Stimulated activated CD8-positive, alpha-beta memory T cell treated with anti-CD3 and anti-CD28 coated beads, Interleukin-4, amount 100 ng/mL, for 48 hours (primary cell): Measurements from ENCODE around the gene EXPH5.

Experiments
- DNase-seq: peaks from one replicate; pipeline ENCODE4 v3.0.0-alpha.2; 2020

Gene EXPH5

DNA sequence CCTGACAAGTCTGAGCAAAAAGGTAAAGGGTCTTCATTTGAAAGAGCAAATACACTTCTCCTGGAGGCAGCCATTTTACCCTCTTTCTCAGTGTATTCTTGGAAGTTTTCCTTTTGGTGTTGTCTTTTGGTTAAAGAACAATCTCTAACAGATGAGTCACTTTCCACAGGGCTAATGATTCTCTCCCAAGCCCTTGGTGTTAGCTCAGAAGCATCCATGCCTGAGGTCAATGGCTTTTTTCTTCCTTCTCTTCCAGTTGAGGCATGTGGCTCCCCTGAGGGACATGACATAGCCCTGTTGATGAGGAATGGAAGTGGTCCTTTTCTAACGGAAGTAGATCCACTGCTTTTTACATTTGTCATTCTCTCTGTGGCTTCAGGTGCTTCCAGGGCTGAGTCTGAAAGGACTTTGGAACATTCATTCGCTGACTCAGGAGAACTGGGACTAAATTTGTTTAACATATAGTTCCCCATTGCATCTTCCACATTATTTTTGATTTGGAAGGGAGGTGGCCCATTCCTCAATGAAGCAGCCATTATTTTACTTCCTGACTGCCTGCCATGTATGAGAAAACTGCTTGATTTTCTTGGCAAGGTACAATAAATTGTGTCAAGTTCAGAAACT, 81.6 kb downstream of the EXPH5 start:
- DNase-seq = no peak

DNA sequence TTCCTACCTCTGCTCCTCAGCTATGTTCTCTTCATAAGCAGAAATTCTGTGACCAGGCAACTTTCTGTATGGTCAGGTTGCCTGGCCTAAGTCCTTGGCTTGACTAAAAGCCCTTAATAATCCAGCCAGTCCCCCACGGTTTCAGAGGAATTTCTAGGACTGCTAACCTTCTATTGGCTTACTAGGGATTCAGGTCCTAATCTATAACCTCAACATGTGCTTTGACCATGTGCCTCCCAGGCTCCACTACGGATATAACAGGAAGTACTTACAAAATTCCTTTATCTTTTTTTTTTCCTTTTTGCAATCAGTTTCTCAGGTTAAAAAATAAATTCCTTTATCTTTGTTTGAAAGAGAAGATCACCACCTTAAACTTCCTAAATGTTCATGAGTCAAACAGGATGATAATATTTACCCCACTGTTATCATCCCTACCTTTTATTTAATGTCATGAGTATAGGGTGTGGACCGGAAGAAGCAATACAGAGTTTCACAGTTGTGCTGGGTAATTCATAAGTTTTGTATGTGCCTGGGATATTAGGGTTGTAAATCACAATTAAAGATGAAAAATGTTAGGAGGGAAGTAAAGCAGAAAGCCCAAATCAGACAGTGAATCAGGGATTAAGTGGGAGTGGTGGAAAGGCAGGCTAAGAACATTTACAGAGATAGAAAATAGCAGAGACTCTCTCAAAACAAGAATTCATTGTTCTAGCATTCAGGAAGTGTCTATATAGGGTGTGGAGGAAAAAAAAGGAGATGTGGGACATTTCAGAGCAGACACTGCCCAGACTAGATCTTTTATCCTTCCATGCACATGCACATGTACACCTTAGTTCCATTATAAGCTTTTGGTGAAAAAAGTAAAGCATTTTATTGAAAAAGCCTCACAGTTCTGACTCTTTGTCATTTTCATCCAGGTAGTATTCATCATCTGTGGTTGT, 84.6 kb downstream of the EXPH5 start:
- DNase-seq = no peak

DNA sequence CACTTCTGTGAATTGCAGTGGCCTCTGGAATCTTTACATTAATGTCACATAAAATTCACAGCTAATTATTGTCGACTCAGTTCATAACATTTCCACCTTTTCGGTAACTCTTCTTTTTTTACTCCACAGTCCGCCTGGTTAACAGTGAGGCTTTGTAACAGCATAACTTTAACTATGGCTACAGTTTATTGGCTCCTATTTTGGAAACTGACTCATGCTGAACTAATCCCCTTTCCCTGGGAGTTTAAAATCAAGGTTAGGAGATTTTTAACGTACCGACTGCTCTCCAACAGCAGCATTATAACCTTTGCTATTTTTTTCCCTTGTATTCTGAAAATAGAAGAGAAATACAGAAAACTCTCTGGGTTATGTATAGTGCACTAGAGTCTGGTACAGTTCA, 92.2 kb downstream of the EXPH5 start:
- DNase-seq = no peak

DNA sequence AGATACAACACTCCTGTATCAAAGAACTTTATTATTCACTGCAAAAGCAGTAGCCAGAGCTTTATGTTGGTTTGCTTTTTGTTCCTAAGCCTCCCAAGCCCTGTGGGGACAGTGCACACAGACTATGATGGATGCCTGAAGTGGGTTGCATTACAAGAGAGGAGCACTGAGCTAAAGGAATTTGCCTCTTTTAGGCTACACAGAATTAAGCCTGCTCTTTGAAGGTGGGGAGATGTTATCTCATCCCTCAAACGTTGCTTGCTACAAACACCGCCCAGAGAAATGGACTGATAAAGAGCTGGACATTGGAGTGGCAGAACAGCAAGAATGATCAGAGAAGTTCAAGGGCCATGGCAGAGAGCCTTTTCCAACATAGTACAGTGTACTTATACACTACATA, 92.8 kb downstream of the EXPH5 start:
- DNase-seq = no peak

DNA sequence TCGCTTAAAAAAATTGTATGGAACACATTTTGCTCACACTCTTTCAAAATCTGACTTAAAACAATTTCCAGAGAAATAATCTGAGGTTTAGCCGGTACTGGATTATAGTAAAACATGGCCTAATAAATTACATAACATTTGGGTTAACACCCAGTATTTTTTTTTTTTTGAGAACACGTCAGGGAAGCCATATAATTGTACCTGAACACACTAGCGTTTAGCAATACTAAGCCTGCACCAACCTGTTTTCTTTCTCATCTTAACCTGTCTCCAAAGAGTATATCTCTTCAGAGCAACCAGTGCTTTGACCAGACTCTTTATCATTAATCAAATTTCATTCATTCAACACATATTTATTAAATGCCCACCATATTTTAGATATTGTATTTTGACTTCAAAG, 93.4 kb downstream of the EXPH5 start:
- no peak for DNase-seq

DNA sequence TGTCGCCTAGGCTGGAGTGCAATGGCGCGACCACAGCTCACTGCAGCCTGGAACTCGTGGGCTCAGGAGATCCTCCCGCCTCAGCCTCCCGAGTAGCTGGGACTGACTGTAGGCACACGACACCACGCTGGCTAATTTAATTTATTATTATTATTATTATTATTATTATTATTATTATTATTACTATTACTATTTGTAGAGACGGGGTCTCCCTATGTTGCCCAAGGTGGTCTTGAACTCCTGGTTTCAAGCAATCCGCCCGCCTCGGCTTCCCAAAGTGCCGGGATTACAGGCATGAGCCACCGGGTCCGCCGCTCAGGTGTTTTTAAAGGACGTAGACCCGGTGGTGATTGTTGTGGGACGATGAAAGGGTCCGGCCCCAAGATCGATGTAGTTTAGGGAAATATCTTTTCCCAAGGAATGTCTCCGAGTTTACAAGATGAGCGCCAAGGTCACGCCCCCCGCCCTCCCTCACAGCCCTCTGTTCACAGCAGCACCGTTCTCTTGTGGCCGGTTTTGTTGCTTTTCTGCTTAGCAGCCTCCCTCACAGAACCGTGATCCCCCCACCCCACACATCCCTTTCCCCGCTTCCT, 94.7 kb downstream of the EXPH5 start:
- DNase-seq = no peak

DNA sequence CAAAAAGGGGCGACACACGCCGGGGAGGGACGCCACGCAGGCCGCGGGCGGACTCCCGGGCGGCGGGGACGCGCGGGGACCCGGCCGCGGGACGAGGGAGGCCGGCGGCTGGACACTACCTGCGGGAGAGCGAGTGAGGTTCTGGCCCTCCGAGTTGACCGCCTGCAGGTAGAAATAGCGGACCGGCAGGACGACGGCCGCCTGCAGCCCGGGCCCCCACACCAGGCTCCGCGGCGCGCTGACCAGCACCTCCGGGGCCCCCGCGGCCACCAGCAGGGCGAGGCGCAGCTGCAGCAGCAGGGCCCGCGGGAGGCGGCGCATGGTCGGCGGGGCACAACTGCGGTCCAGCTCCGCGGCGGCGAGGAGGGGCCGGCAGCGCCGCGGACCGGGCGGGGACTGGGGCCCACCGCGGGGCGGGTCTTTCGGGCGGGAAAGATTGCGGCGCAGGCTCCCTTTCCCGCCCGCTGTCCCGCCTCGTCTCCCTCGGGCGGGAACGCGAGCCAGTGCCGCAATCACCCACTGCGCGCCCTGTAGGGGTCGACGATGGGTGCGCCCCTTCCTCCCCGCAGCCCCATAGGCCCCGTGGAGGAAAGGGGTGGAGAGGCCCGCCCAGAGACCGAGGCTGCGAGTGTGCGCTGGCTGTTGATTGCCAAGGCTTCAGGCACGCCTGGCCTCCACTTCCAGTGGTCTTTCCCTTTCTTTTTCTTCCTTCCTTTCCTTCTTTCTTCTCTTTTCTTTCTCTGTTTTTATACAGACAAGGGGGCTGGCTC, 95.3 kb downstream of the EXPH5 start, which contains the start of gene POGLUT3:
POGLUT3 (minus strand) TSS at position 339 of the 770 bp plus-strand sequence; CDS start at position 321, 18 bp downstream.
- DNase-seq = peak; percentile 58

DNA sequence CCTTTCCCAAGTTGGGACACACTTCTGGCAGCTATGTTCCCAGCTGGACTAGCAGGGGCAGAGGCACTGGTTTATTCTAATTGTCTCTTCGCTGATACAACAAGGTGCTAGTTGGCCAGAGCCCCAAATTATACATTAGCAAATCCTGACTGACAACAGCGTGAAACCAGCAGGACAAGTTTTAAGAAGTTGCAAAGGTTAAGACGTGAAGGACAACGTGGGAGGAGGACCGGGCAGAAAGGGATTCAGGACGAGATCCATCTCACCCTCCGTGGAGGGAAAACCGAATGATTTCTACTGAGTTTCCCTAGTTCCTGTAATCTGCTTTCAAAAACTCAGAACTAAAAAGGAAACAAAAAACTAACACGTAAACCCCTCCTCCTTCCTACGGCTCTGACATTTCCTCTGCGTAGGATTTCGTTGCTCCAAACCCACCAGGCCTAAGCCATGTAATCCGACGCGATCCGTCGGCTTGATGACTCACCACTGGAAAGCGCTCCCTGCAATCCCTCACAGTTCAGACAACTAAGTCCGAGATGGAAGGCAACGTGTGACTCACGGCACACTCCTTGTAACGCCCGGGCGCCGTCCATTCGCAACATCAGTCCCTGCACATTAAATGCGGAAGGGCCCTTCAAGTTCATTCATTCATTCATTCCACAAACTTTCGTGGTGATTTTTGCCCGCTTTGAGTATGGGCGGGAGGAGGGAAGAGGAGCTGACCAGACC, 96.1 kb downstream of the EXPH5 start:
- DNase-seq = peak; percentile 78

DNA sequence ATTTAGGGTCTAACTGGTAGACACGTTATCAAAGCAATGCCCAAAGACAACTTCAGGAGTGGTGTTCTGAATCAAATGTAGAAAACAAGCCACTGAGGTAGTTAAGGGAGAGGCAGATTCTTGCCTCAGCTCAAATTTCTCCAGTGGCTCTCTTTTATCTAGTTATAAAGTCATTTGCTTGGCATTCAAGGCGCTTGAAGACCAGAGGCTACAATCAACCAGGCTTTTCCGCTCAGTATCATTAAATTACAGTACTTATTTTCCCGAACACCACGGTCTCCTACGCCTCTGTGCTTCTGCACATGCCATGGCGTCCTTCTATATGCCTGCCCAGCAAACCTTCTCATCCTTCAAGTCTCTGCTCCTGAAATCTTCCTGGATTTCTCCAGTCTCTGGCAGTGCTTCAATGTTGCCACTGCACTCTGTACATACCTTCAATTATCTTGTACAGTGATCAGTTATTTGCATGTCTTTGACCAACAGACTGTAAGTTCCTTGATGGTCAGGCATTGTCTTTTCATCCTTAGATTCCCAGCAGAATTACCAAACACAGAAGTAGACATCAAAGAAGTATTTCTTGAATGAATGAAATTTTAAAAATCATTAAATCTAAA, 96.8 kb downstream of the EXPH5 start:
- no peak for DNase-seq

DNA sequence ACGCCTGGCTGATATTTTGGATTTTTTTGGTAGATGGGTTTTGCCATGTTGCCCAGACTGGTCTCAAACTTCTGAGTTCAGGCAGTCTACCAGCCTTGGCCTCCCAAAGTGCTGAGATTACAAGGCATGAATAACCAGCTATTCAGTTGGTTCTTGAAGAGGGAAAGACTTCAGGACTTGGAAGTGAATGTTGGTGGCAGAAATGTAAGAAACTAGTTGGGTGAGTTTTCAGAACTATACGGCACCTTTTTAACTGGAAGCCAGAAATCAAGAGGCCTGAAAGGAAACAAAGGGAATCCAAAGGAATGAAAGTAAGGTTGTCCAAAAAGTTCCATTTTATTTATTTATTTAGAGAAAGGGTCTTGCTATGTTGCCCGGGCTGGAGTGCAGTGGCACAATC, 98.2 kb downstream of the EXPH5 start:
- DNase-seq = no peak

DNA sequence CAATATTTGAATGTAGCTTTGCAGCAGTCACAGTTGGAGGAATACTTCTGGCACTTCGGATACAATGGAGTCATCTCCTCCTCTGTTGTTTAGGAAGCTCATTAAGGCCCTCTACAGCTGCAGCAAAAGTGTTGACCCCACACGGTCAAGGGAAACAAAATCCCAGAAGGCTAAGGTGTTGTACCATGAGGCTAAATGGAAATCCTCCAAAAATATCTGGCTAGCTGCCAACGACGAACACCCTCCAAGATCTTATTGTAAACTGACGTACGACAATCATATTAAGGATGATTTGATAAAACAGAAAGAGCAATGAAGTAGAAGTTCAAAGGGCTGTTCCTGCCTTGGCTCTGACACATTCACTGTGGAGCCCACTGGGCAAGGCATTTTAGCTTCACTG, 99.4 kb downstream of the EXPH5 start:
- DNase-seq = no peak

DNA sequence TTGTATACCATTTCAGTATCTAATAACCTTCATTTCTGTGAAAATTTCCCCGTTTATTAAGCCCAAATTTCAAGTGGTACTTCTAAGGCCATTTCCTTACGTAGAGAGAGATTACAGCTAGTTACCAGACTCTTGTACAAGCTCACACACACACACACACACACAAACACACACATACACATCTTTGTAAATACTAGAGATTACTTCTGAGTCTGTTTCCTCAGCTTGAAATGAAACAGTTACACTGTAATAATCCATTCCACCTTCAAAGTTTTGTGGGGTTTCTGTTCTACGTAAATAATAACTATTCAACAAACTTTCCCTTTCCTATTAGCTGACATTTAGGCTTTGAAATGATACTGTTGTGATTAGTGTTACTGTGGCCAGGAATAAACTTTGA, 101.6 kb downstream of the EXPH5 start:
- no peak for DNase-seq

DNA sequence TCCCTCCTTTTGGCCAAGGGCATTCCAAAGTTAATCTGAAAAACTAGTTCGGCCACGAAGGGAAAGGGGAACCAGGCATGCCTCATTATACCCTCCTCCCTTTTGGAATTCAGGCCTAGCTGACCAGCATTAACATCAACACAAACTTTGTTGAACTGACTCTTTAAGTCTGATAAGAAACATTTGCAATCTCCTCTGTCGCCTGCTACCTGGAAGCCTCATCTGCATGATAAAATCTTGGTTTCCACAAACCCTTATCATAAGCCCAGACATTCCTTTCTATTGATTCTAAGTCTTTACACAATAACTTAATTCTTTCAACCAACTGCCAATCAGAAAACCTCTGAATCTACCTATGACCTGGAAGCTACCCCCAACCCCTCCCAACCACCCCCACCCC, 106.7 kb downstream of the EXPH5 start:
- DNase-seq = no peak

DNA sequence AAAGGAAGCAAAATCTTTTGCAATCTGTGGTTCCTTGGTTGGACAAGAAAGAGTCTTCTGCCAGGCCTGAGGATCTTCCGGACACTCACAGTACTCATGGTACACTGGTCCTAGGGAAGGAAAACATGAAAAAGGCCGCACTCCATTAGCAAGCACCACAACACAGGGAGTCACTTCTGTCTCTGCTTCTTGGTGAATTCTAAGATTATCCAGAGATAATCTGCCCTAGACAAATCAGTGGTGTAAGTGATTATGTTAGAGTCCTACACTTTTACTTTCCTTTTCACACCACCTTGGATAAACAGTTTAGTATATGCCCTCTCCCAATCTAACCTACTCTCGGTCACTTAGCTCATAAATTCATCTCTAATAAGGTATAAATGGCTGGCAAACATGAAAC, 107.2 kb downstream of the EXPH5 start:
- DNase-seq = no peak

DNA sequence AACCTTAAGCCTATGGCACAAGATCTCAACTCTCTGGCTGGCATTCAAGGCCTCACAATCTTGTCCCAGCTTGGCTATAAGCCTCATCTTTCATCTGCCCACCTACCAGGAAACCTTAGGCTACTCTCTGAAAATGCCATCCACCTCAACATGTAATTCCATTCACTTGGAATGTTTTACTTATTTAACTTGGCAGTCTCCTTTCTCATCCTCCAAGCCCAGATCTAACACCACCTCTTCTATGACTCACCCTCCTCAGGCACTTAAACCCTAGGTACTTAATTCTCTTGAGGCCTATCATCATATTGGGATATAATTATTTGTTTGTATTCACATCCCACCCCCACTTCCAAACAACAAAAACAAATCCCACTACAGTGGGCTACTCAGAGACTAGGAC, 110.4 kb downstream of the EXPH5 start:
- DNase-seq = no peak

DNA sequence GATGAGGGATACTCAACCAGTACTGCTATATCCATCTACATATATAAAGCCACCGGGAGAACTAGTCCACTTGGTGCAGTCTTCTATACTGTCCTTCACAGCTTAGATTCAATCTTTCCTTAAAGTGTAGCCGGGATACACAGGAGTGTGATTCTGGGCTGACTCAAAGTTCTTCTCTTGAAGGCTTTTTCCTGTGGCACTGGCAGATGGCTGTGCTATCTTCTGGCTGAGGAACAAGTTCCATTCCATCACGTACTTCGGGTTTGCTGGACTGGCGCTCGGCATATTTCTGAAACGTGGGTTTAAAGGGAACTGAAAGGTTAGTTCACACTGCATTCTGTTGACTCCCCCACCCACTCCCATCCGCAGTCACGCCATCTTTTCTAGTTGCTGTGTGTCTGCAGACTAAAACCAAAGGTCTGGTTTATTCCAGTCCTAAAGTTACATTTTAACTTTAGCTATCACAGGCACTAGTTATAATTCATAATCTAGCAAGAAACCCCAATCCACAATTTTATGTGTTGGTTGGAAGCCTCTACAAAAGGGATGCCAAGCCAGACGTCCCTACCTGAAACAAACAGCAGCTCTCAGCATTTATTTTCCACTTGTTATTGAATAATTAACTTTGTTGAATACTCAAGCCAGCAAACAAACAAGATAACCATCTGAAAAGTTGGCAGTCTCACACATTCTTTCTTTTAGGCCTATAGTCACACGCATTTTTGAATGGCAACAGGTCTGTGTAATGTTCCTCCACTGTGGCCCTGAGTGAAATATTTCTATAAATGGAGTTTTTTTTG, 118.7 kb downstream of the EXPH5 start:
- no peak for DNase-seq

DNA sequence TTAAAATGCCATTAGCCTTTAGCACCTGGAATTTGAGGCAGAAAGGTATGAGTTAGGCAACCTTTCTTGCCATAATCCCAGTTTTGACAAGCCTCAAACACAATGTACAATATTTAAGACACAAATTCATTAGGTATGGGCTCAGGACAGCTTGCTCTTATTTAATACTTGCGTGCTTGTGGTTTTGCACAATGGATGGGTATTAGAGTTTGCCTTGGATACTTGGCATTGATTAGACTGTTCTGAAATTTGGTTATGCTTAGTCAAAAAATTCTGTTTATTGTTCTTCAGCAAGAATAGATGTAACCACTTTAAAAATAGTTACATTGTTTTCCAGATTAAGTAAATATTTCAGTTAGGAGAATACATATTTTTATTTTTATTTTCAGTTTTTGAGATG, 120.9 kb downstream of the EXPH5 start:
- no peak for DNase-seq

DNA sequence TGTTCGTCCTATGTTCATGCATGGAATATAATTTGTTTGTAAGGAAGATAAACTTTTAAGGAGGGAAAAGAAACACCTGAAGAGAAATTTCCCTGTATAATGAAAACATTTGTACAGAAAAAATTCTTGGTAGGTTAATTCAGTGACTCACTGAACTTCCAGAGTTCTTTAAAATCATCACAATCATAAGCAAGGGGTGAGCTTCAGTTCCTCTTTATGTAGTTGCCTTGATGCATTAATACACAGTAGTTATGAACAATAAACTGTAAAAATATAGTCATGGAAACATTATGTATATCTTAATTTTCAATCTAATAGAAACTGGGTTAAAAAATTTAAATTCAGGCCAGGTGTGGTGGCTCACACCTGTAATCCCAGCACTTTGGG, 125.1 kb downstream of the EXPH5 start:
- no peak for DNase-seq

DNA sequence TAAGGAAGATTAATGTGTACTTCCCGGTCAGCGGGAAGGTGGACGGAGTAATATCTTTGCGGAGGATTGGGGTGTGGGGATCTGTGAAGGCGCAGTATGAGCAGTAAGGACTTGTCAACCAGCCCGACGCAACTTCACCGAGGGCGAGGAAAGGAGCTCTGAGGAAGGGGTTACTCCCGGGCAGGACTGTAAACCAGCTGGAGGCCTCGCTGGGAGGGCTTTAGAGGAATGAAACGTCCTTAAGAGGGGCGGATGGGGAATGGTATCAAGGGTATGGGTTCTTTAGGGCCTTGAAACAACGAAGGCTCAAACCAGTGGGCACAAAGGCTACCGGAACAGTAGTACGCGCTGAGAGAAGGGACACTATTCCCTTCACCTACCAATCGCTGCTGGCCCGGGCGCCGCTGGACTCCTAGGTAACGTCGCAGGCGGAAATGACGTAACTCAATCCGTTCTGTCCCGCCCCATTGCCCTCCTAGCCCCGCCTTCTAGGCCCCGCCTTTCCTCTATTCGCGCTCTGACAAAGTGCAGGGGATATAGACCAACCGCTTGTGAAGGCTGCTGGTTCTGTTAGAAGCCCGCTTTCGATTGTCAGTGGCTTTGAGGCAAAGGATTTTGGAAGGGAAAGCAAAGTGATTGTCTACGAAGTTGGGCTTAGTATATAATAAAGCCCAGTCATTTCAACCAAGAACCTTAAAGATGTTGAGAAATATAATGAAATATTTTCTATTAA, 126.3 kb downstream of the EXPH5 start, which contains the start of gene C11orf65:
C11orf65 (minus strand) TSS at position 439 of the 733 bp plus-strand sequence. CDS start 5,970 bp downstream, outside the sequence.
- peak; percentile 97 for DNase-seq

DNA sequence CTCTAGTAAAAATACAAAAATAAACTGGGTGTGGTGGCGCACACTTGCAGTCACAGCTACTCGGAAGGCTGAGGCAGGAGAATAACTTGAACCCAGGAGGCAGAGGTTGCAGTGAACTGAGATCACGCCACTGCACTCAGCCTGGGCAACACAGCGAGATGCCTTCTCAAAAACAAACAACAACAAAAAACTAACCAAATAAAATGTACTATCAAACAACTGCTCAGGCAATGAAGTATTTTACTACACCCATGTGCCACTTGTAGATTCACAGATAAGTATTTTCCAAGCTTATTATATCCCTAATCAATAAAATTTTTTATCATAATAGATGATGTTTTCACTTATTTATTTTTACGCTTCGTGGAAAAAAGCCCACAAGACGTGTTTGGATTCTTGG, 127.2 kb downstream of the EXPH5 start:
- no peak for DNase-seq
